Suprapubic skin (tissue), 4 donors: ENCODE data around the gene FBXL20. TPM values are rescaled to one million over a fixed set of nuclear protein-coding genes. Genes with fewer than 3 reads are reported as not detected.

Source experiments
- DNase-seq, 2 donors: peaks; one replicate each; pipeline ENCODE4 v3.0.0-alpha.2; 2019; ENCODE audit warnings: low spot score in 2 of 2
- H3K27ac ChIP-seq: fragments of 200-600 bp; sonication (generic); one replicate; pipeline ENCODE4 v1.5.1; 2019
- H3K27me3 ChIP-seq: fragments of 200-600 bp; sonication (generic); one replicate; pipeline ENCODE4 v1.5.1; 2019
- H3K36me3 ChIP-seq: fragments of 200-600 bp; sonication (generic); one replicate; pipeline ENCODE4 v1.5.1; 2019
- H3K4me1 ChIP-seq: fragments of 200-600 bp; sonication (generic); one replicate; pipeline ENCODE4 v1.5.1; 2019
- H3K4me3 ChIP-seq: fragments of 200-600 bp; sonication (generic); one replicate; pipeline ENCODE4 v1.5.1; 2019; ENCODE audit warnings: mild to moderate bottlenecking
- H3K9me3 ChIP-seq: fragments of 200-600 bp; sonication (generic); one replicate; pipeline ENCODE4 v1.5.1; 2019
- CTCF ChIP-seq, 2 donors: fragments of 200-600 bp in 1 of 2; fragments of 450-650 bp in 1 of 2; sonication (generic) in 1 of 2; IDR thresholded peaks; one replicate each; pipeline ENCODE4 v1.5.1; 2016 to 2019; ENCODE audit warnings: antibody characterized with exemption in 2 of 2, mild to moderate bottlenecking in 1 of 2, moderate library complexity in 1 of 2
- EP300 ChIP-seq: sonication (generic); formaldehyde crosslinking; IDR thresholded peaks from one replicate; pipeline ENCODE4 v1.6.1; 2017; ENCODE audit warnings: antibody characterized with exemption
- POLR2A ChIP-seq, 2 donors: fragments of 450-650 bp; IDR thresholded peaks; one replicate each; pipeline ENCODE4 v1.6.1; 2017; ENCODE audit warnings: antibody characterized with exemption in 2 of 2, mild to moderate bottlenecking in 2 of 2, moderate library complexity in 2 of 2
- POLR2AphosphoS5 ChIP-seq, 3 donors: sonication (generic); formaldehyde crosslinking; IDR thresholded peaks; one replicate each; pipeline ENCODE4 v1.6.1; 2017; ENCODE audit warnings: antibody characterized with exemption in 3 of 3
- WGBS: methylation state at CpG from one replicate; pipeline ENCODE4 v1.1.5; 2018; 5-methylcytosine and 5-hydroxymethylcytosine counted together
- total RNA-seq, 4 donors: library from RNA; depleted of rRNA; stranded (reverse); fragments of >200 nt; gene quantifications; one replicate each; pipeline ENCODE4 v1.1.0, GENCODE V29; 2016

FBXL20 gene
- total RNA-seq, 4 donors from 2014 or later = 21.0 to 40.7 (median 26.4) TPM

- no peak for TF ChIP-seq POLR2A (IDR thresholded peaks at IDR 0.05)
- no peak for TF ChIP-seq EP300
- no peak for TF ChIP-seq POLR2AphosphoS5 (IDR thresholded peaks at IDR 0.05)
- TF ChIP-seq CTCF (IDR thresholded peaks at IDR 0.05) = no peak
- Histone ChIP-seq H3K4me3 (no peak overlapping the region), H3K9me3 (no peaks in the 10 kb centered on the region), H3K36me3 (peaks cover 54% of the 10 kb centered on the region), H3K27me3 (no peaks in the 10 kb centered on the region), H3K4me1 (peaks cover 4% of the 10 kb centered on the region), H3K27ac (no peak overlapping the region)
- DNase-seq = no peak
- WGBS = 86% methylated on average over 1 of the region's 1 CpG
These were observed 5.5 kb upstream of the FBXL20 start for GRCh38 chr17:39406951-39407350.

GRCh38 chr17:39405436-39405835, 4.0 kb upstream of the FBXL20 start:
- WGBS = 59% methylated on average over 1 of the region's 1 CpG
- H3K4me1 ChIP-seq = peaks cover 6% of the 10 kb centered on the region
- H3K27me3 ChIP-seq = no peaks in the 10 kb centered on the region
- no peak for DNase-seq
- TF ChIP-seq POLR2A (IDR thresholded peaks at IDR 0.05) (no peak), POLR2AphosphoS5 (IDR thresholded peaks at IDR 0.05) (no peak), EP300 (no peak), CTCF (IDR thresholded peaks at IDR 0.05) (no peak)
- no peak overlapping the region for H3K4me3 ChIP-seq
- H3K36me3 ChIP-seq = peaks cover 38% of the 10 kb centered on the region
- no peak overlapping the region for H3K27ac ChIP-seq
- no peaks in the 10 kb centered on the region for H3K9me3 ChIP-seq

- TF ChIP-seq POLR2A (IDR thresholded peaks at IDR 0.05) (no peak), CTCF (IDR thresholded peaks at IDR 0.05) (no peak), POLR2AphosphoS5 (IDR thresholded peaks at IDR 0.05) (no peak), EP300 (no peak)
- WGBS = 77% methylated on average over 6 of the region's 6 CpGs
- peak in 1 of 2 donors; percentile 16 for DNase-seq
- no peaks in the 10 kb centered on the region for H3K9me3 ChIP-seq
- H3K36me3 ChIP-seq = peaks cover 32% of the 10 kb centered on the region
- H3K27ac ChIP-seq = no peak overlapping the region
- no peak overlapping the region for H3K4me3 ChIP-seq
- no peaks in the 10 kb centered on the region for H3K27me3 ChIP-seq
- H3K4me1 ChIP-seq = peaks cover 13% of the 10 kb centered on the region
These were observed 3.3 kb upstream of the FBXL20 start for GRCh38 chr17:39404542-39405378.

DNA sequence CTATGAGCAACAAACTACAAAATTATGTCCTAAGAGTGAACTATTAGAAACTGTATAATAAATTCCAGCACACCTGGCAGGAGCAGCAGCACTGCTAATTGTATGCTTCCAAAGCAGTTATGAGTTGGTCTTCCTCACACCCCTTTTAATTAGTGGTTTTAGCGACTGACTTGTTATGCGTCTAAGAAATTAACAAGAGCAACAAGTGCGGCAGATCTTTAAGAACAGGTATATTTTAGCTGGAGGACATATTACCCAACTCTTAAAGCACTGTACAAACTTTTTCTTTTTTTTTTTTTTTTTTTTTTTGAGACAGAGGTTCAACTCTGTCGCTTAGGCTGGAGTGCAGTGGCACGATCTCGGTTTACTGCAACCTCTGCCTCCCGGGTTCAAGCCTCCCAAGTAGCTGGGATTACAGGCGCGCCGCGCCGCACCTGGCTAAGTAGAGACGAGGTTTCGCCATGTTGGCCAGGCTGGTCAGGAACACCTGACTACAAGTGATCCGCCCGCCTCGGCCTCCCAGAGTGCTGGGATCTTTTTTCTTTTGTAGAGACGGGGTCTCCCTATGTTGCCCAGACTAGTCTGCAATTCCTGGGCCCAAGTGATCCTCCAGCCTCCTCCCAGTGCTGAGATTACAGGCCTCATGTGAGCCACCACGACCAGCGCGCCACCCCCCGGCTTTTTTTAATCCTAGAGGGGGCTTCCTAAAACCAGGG, 1.6 kb upstream of the FBXL20 start:
- peak in 1 of 2 donors; percentile 74 for DNase-seq
- H3K4me1 ChIP-seq = peaks cover 27% of the 10 kb centered on the region
- peaks cover 14% of the 10 kb centered on the region for H3K36me3 ChIP-seq
- H3K27me3 ChIP-seq = no peaks in the 10 kb centered on the region
- no peak overlapping the region for H3K4me3 ChIP-seq
- no peaks in the 10 kb centered on the region for H3K9me3 ChIP-seq
- H3K27ac ChIP-seq = no peak overlapping the region
- no peak for TF ChIP-seq POLR2AphosphoS5 (IDR thresholded peaks at IDR 0.05)
- no peak for TF ChIP-seq POLR2A (IDR thresholded peaks at IDR 0.05)
- TF ChIP-seq EP300 = no peak
- no peak for TF ChIP-seq CTCF (IDR thresholded peaks at IDR 0.05)
- 55% methylated on average over 22 of the region's 22 CpGs for WGBS
